CD4-positive, alpha-beta T cell (primary cell): ENCODE data around the gene GJB3. TPM values are rescaled to one million over a fixed set of nuclear protein-coding genes. Genes with fewer than 3 reads are reported as not detected.

ENCODE experiments used
- ATAC-seq: fragments of 200-7000 bp; cut with Tn5 transposase; one replicate; pipeline ENCODE4 v1.10.0; 2022; ENCODE audit warnings: mild to moderate bottlenecking; ENCODE audit not compliant: poor library complexity
- CTCF ChIA-PET: fragments of 350-600 bp; sonication (Branson Sonifier 250); formaldehyde crosslinking; loops from one replicate; lab custom pipeline; 2021; ENCODE audit warnings: antibody characterized with exemption, inconsistent platforms; lab: Charles Lee
- POLR2A ChIA-PET: fragments of 350-600 bp; sonication (Branson Sonifier 250); formaldehyde crosslinking; loops from one replicate; lab custom pipeline; 2021; ENCODE audit warnings: antibody characterized with exemption, inconsistent platforms; lab: Charles Lee
- DNase-seq, 14 experiments: peaks; one replicate each; pipeline ENCODE4 v3.0.0-alpha.2; 2013 to 2020; ENCODE audit warnings: mixed read lengths in 2 of 14
- H3K27ac ChIP-seq, 2 donors: one replicate each; pipeline versions ENCODE4 v1.5.1 to v1.7.0; 2013; ENCODE audit warnings: low read length in 2 of 2, low read depth in 1 of 2, mild to moderate bottlenecking in 1 of 2
- H3K27me3 ChIP-seq, 2 experiments: 1 replicate in 1 of 2; 2 replicates in 1 of 2; pipeline versions ENCODE4 v1.6.1 to v1.7.0; 2013; ENCODE audit warnings: low read length in 2 of 2, control low read depth in 1 of 2, mild to moderate bottlenecking in 1 of 2, moderate library complexity in 1 of 2; ENCODE audit not compliant: insufficient read depth in 2 of 2, control insufficient read depth in 1 of 2
- H3K36me3 ChIP-seq: one replicate; pipeline ENCODE4 v1.6.1; 2013; ENCODE audit warnings: low read length, control low read depth; ENCODE audit not compliant: insufficient read depth
- H3K4me1 ChIP-seq: one replicate; pipeline ENCODE4 v1.6.1; 2013; ENCODE audit warnings: low read length, control low read depth; ENCODE audit not compliant: insufficient read depth
- H3K4me3 ChIP-seq: one replicate; pipeline ENCODE4 v1.5.1; 2013; ENCODE audit warnings: mild to moderate bottlenecking, low read length, moderate library complexity
- H3K9me3 ChIP-seq, 2 experiments: 1 replicate in 1 of 2; 2 replicates in 1 of 2; pipeline versions ENCODE4 v1.6.1 to v1.7.0; 2013; ENCODE audit warnings: low read length in 2 of 2, mild to moderate bottlenecking in 2 of 2, control low read depth in 1 of 2, moderate library complexity in 1 of 2; ENCODE audit not compliant: control insufficient read depth in 1 of 2, insufficient read depth in 1 of 2
- H3K27ac Mint-ChIP-seq: one replicate; pipeline ENCODE4 v1.8.0; 2020; ENCODE audit warnings: mixed read lengths
- H3K27me3 Mint-ChIP-seq: one replicate; pipeline ENCODE4 v1.8.0; 2021; ENCODE audit warnings: mixed read lengths
- H3K36me3 Mint-ChIP-seq: one replicate; pipeline ENCODE4 v1.8.0; 2021; ENCODE audit warnings: low read depth, mixed read lengths
- H3K4me1 Mint-ChIP-seq: one replicate; pipeline ENCODE4 v1.8.0; 2021; ENCODE audit warnings: low read depth, mixed read lengths
- H3K4me3 Mint-ChIP-seq: one replicate; pipeline ENCODE4 v1.8.0; 2020; ENCODE audit warnings: mild to moderate bottlenecking, mixed read lengths
- H3K9me3 Mint-ChIP-seq: one replicate; pipeline ENCODE4 v1.8.0; 2020; ENCODE audit warnings: mixed read lengths
- CTCF ChIP-seq: fragments of 200-600 bp; IDR thresholded peaks from one replicate; pipeline ENCODE4 v1.8.0; 2022; ENCODE audit warnings: antibody characterized with exemption, mild to moderate bottlenecking
- intact Hi-C, 2 experiments: fragments of 100-400 bp; cut with DNase I in 1 of 2; cut with micrococcal nuclease in 1 of 2; formaldehyde crosslinking; loops; one replicate each; pipeline versions ENCODE4 v1.15.1 to v1.9.0; 2023 to 2025; cut with DNase I, micrococcal nuclease
- total RNA-seq, 174 experiments: library from RNA in 2 of 174; stranded (reverse) in 2 of 174; gene quantifications; one replicate each; pipeline ENCODE4 v1.2.3 and lab custom pipeline; 2021 to 2026

The GJB3 gene
- total RNA-seq, 2 experiments from 2014 or later = not detected

- Histone ChIP-seq H3K27ac (no peak overlapping the region), H3K4me1 (peaks cover 5% of the 10 kb centered on the region), H3K9me3 (peaks cover 0 to 4% of the 10 kb centered on the region in 2 experiments), H3K27me3 (peaks cover 14 to 36% of the 10 kb centered on the region in 2 experiments), H3K4me3 (no peak overlapping the region), H3K36me3 (no peaks in the 10 kb centered on the region)
- peaks cover 5% of the 10 kb centered on the region for H3K4me1 Mint-ChIP-seq
- TF ChIP-seq CTCF = peak; percentile 73
- no peak overlapping the region for H3K27ac Mint-ChIP-seq
- H3K27me3 Mint-ChIP-seq = peaks cover 58% of the 10 kb centered on the region
- POLR2A ChIA-PET = no interaction called here
- H3K4me3 Mint-ChIP-seq = no peak overlapping the region
- ATAC-seq = peak; percentile 84
- H3K9me3 Mint-ChIP-seq = no peaks in the 10 kb centered on the region
- CTCF ChIA-PET = interaction anchor here (1.0 to 1.5 kb wide), 3 partner anchors 66 to 983 kb away, joined by 3 to 8 read pairs (median 6); partner anchors contain the start of gene CLSPN
- intact Hi-C loops = loop anchor here (1.0 to 2.0 kb wide), 5 partner anchors 66 to 512 kb away; no protein-coding TSS in a partner anchor
- peak; percentile 29 to 78 (median 48) for DNase-seq
- no peaks in the 10 kb centered on the region for H3K36me3 Mint-ChIP-seq
Observed at GRCh38 chr1:34786521-34787325, 5.7 kb downstream of the GJB3 start.

- Mint-ChIP-seq H3K9me3 (no peaks in the 10 kb centered on the region), H3K36me3 (no peaks in the 10 kb centered on the region), H3K4me3 (no peak overlapping the region), H3K4me1 (peaks cover 9% of the 10 kb centered on the region), H3K27me3 (peaks cover 60% of the 10 kb centered on the region), H3K27ac (no peak overlapping the region)
- intact Hi-C loops = loop anchor here in 1 of 2 experiments (2.0 kb wide), 2 partner anchors 79 to 511 kb away; no protein-coding TSS in a partner anchor
- Histone ChIP-seq H3K27me3 (peaks cover 16 to 36% of the 10 kb centered on the region in 2 experiments), H3K4me3 (no peak overlapping the region), H3K36me3 (no peaks in the 10 kb centered on the region), H3K9me3 (no peaks in the 10 kb centered on the region), H3K27ac (no peak overlapping the region), H3K4me1 (peaks cover 6% of the 10 kb centered on the region)
- ATAC-seq = no peak
- no peak for TF ChIP-seq CTCF
- POLR2A ChIA-PET = no interaction called here
- DNase-seq = no peak
- CTCF ChIA-PET = interaction anchor here (0.6 to 1.5 kb wide), 2 partner anchors 65 to 77 kb away, joined by 3 to 8 read pairs; no protein-coding TSS in a partner anchor
Observed at GRCh38 chr1:34787461-34788420, 6.7 kb downstream of the GJB3 start.

- Mint-ChIP-seq H3K4me3 (no peak overlapping the region), H3K27me3 (peaks cover 42% of the 10 kb centered on the region), H3K27ac (no peak overlapping the region), H3K4me1 (peaks cover 9% of the 10 kb centered on the region), H3K9me3 (no peaks in the 10 kb centered on the region), H3K36me3 (no peaks in the 10 kb centered on the region)
- Histone ChIP-seq H3K27ac (no peak overlapping the region), H3K36me3 (no peaks in the 10 kb centered on the region), H3K27me3 (peaks cover 15 to 29% of the 10 kb centered on the region in 2 experiments), H3K9me3 (no peaks in the 10 kb centered on the region), H3K4me3 (no peak overlapping the region), H3K4me1 (peaks cover 10% of the 10 kb centered on the region)
- ATAC-seq = no peak
- ChIA-PET POLR2A (no interaction called here), CTCF (no interaction called here)
- no peak for DNase-seq
- intact Hi-C loops = no loop called here
- TF ChIP-seq CTCF = no peak
Observed at GRCh38 chr1:34790985-34791384, 10.0 kb downstream of the GJB3 start.
